ENCODE results near the gene PARD3B. TPM values are rescaled to one million over a fixed set of nuclear protein-coding genes. Genes with fewer than 3 reads are reported as not detected.

The PARD3B gene
- total and polyA plus RNA-seq, 3 donors from 2014 or later = 14.6 to 36.8 (median 29.6) TPM

- Histone ChIP-seq H3K4me3 (no peak overlapping the region), H3K9me3 (no peaks in the 10 kb centered on the region), H3K4me1 (no peaks in the 10 kb centered on the region), H3K27ac (no peak overlapping the region), H3K27me3 (no peaks in the 10 kb centered on the region), H3K36me3 (ENCODE audit: low read depth, missing control alignments) (no peaks in the 10 kb centered on the region)
- TF ChIP-seq POLR2A (IDR thresholded peaks at IDR 0.05) = no peak
- no peak for DNase-seq
- intact Hi-C loops (cut with DNase I; ENCODE audit: low total_unique reads) = no loop called here
- 76 to 78% methylated on average over 5 of the region's 5 CpGs for WGBS, 2 donors
These were observed 441.4 kb downstream of the PARD3B start for GRCh38 chr2:204986641-204987040.

- intact Hi-C loops (cut with DNase I; ENCODE audit: low total_unique reads) = no loop called here
- Histone ChIP-seq H3K27ac (no peak overlapping the region), H3K4me1 (no peaks in the 10 kb centered on the region), H3K4me3 (no peak overlapping the region), H3K36me3 (ENCODE audit: low read depth, missing control alignments) (no peaks in the 10 kb centered on the region), H3K9me3 (no peaks in the 10 kb centered on the region), H3K27me3 (no peaks in the 10 kb centered on the region)
- no peak for DNase-seq
- TF ChIP-seq POLR2A (IDR thresholded peaks at IDR 0.05) = no peak
- TF ChIP-seq CTCF (IDR thresholded peaks at IDR 0.05) = no peak
- 80 to 88% methylated on average over 3 of the region's 3 CpGs for WGBS, 2 donors
These were observed 443.6 kb downstream of the PARD3B start for GRCh38 chr2:204988836-204989235.

DNA sequence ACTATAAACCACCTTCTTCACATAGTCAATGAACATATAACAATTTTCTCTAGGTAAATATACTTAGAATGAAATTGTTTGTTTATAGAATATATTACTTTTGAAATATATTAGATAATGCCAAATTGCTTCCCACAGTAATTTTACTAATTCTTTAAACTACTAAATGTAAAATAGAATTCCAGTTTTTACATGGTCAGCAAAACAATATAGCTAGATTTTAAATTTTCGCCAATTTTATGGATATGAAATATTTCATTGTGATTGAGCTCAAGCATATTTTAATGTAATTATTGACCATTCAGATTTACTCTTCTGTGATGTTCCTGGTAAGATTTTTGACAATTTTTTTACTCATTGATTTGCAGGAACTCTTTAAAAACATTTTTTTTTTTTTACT is 444.6 kb downstream of the PARD3B start:
- no peak for DNase-seq
- no peaks in the 10 kb centered on the region for H3K4me1 ChIP-seq
- WGBS, 2 donors = 94 to 98% methylated on average over 1 of the region's 1 CpG
- H3K9me3 ChIP-seq = no peaks in the 10 kb centered on the region
- no peaks in the 10 kb centered on the region for H3K36me3 ChIP-seq (ENCODE audit: low read depth, missing control alignments)
- no peak overlapping the region for H3K4me3 ChIP-seq
- no peak for TF ChIP-seq POLR2A (IDR thresholded peaks at IDR 0.05)
- no peak for TF ChIP-seq CTCF (IDR thresholded peaks at IDR 0.05)
- H3K27me3 ChIP-seq = no peaks in the 10 kb centered on the region
- H3K27ac ChIP-seq = no peak overlapping the region
- intact Hi-C loops (cut with DNase I; ENCODE audit: low total_unique reads) = no loop called here

DNA sequence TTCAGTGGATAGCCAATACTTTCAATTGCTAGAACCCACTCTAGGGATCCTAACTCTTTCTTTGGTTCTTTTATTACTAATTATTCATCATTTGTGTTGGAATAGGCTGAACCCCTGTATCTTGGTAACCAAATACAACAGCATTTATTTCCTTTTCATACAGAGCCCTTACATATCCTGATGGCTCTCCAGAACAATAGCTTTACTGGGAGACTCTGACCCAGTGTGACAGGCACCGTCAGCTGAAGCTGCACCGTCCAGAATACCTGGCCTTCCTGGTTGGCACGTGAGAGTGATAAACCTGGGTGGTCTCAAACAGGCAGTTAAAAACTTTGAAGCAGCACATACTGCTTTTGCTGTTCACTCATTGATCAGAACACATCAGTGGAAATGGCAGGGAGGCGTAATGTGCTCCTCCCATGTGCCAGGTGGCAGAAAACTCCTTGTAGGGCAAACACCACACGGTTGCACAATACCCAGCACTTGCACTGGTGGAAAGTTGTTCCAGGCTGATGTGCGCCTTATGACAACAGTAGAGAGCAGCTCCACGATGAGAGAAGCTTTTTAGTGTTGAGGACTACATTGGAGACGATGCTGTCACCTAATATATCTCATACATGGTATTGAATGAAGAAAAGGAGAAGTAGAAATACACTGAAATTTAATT is 456.2 kb downstream of the PARD3B start:
- no peak for TF ChIP-seq CTCF (IDR thresholded peaks at IDR 0.05)
- DNase-seq = no peak
- H3K27ac ChIP-seq = no peak overlapping the region
- H3K9me3 ChIP-seq = no peaks in the 10 kb centered on the region
- 88 to 95% methylated on average over 8 of the region's 8 CpGs for WGBS, 2 donors
- no peaks in the 10 kb centered on the region for H3K36me3 ChIP-seq (ENCODE audit: low read depth, missing control alignments)
- no peaks in the 10 kb centered on the region for H3K27me3 ChIP-seq
- no peak overlapping the region for H3K4me3 ChIP-seq
- H3K4me1 ChIP-seq = no peaks in the 10 kb centered on the region
- intact Hi-C loops (cut with DNase I; ENCODE audit: low total_unique reads) = no loop called here

GRCh38 chr2:205002390-205002789 is 457.1 kb downstream of the PARD3B start:
- 86 to 95% methylated on average over 3 of the region's 3 CpGs for WGBS, 2 donors
- intact Hi-C loops (cut with DNase I; ENCODE audit: low total_unique reads) = no loop called here
- no peaks in the 10 kb centered on the region for H3K36me3 ChIP-seq (ENCODE audit: low read depth, missing control alignments)
- no peaks in the 10 kb centered on the region for H3K9me3 ChIP-seq
- H3K27me3 ChIP-seq = no peaks in the 10 kb centered on the region
- DNase-seq = no peak
- H3K27ac ChIP-seq = no peak overlapping the region
- no peak overlapping the region for H3K4me3 ChIP-seq
- no peaks in the 10 kb centered on the region for H3K4me1 ChIP-seq
- TF ChIP-seq CTCF (IDR thresholded peaks at IDR 0.05) (no peak), POLR2A (IDR thresholded peaks at IDR 0.05) (no peak)
